ENCODE results near the gene YIPF4. TPM values are rescaled to one million over a fixed set of nuclear protein-coding genes. Genes with fewer than 3 reads are reported as not detected.
"Not testable (repeated sequence)": the region's sequence is repeated elsewhere in the genome, so short reads cannot be mapped to it uniquely, and the experiment has no call there.

YIPF4 gene
- total and polyA plus RNA-seq, 12 donors = 8.4 to 69.3 (median 27.0) TPM

- Histone ChIP-seq H3K4me3 (peak within 1 kb of the TSS; percentile 63 to 87 (median 72)), H3K27me3 (no peaks in the 10 kb centered on the region), H3K27ac (peak within 1 kb of the TSS; percentile 91 to 99 (median 96)), H3K9me3 (replicated peaks in 1 of 3) (no peaks in the 10 kb centered on the region), H3K4me1 (replicated peaks in 1 of 2) (peaks cover 10 to 31% of the 10 kb centered on the region in 2 donors), H3K36me3 (replicated peaks in 1 of 2) (no peaks in the 10 kb centered on the region)
- TF ChIP-seq CTCF (IDR thresholded peaks at IDR 0.05) (peak in 1 of 6 experiments; percentile 48), POLR2A (IDR thresholded peaks at IDR 0.05) (peak; percentile 75 to 96)
- peak; percentile 98 to 99 (median 99) for DNase-seq
- intact Hi-C loops (cut with DNase I) = no loop called here
- 0 to 1% (median 0%) methylated on average over 19 to 76 of the region's 76 CpGs; no CpG with 5 or more reads in 1 of the 4 donors for WGBS, 4 donors
Measured at GRCh38 chr2:32356681-32357317, 79.1 kb downstream of the YIPF4 start, which contains the start of gene BIRC6. Gene BIRC6, plus strand, starts transcription at chr2:32357023. Its CDS starts 139 bp downstream, at chr2:32357162.

- peaks cover 10 to 31% of the 10 kb centered on the region in 2 donors for H3K4me1 ChIP-seq (replicated peaks in 1 of 2)
- H3K27ac ChIP-seq = peak overlapping the region; percentile 91 to 99 (median 96)
- TF ChIP-seq POLR2A (IDR thresholded peaks at IDR 0.05) (no peak), CTCF (IDR thresholded peaks at IDR 0.05) (no peak)
- no peaks in the 10 kb centered on the region for H3K27me3 ChIP-seq
- H3K36me3 ChIP-seq (replicated peaks in 1 of 2) = no peaks in the 10 kb centered on the region
- WGBS, 4 donors = 0 to 1% (median 0%) methylated on average over 7 to 65 of the region's 65 CpGs
- peak; percentile 54 to 78 (median 61) for DNase-seq
- peak overlapping the region; percentile 63 to 87 (median 72) for H3K4me3 ChIP-seq
- no peaks in the 10 kb centered on the region for H3K9me3 ChIP-seq (replicated peaks in 1 of 3)
- intact Hi-C loops (cut with DNase I) = no loop called here
Measured at GRCh38 chr2:32357318-32358110, 79.8 kb downstream of the YIPF4 start.

DNA sequence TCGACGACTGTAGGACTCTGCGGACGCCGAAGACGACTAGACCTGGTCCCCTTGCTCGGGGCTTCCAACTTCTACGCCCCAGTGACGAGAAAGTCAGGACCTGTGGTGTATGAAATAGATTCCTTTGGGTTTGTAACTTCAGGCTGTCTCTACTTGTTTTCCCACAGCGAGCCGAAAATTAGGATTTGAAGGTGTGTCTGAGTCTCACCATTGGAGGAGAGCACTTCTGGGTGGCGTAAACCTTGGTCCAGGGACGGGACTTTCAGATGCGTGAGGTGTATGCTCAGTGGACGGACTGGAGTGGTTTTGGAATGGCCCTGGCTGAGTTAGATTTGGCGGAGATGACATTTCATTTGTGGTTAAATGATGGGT, 80.4 kb downstream of the YIPF4 start:
- TF ChIP-seq CTCF (IDR thresholded peaks at IDR 0.05) = no peak
- no peak for TF ChIP-seq POLR2A (IDR thresholded peaks at IDR 0.05)
- WGBS, 4 donors = 3 to 4% (median 4%) methylated on average over 9 to 16 of the region's 16 CpGs
- Histone ChIP-seq H3K9me3 (replicated peaks in 1 of 3) (no peaks in the 10 kb centered on the region), H3K4me3 (peak overlapping the region in 3 of 4 donors; percentile 15 to 87 (median 77)), H3K4me1 (replicated peaks in 1 of 2) (peaks cover 10 to 33% of the 10 kb centered on the region in 2 donors), H3K27ac (peak overlapping the region; percentile 67 to 99 (median 96)), H3K27me3 (no peaks in the 10 kb centered on the region), H3K36me3 (replicated peaks in 1 of 2) (no peaks in the 10 kb centered on the region)
- peak in 6 of 7 donors; percentile 31 to 46 (median 42) for DNase-seq
- intact Hi-C loops (cut with DNase I) = no loop called here

- Histone ChIP-seq H3K4me3 (no peak overlapping the region), H3K27ac (no peak overlapping the region), H3K9me3 (replicated peaks in 1 of 3) (no peaks in the 10 kb centered on the region), H3K4me1 (replicated peaks in 1 of 2) (peaks cover 10 to 50% of the 10 kb centered on the region in 2 donors), H3K27me3 (no peaks in the 10 kb centered on the region), H3K36me3 (replicated peaks in 1 of 2) (no peaks in the 10 kb centered on the region)
- TF ChIP-seq POLR2A (IDR thresholded peaks at IDR 0.05) = no peak
- no peak for TF ChIP-seq CTCF (IDR thresholded peaks at IDR 0.05)
- WGBS, 4 donors = 77 to 87% (median 84%) methylated on average over 4 of the region's 4 CpGs
- no peak for DNase-seq
- intact Hi-C loops (cut with DNase I) = no loop called here
Measured at GRCh38 chr2:32360416-32360815, 82.7 kb downstream of the YIPF4 start.

GRCh38 chr2:32362997-32363396, 85.3 kb downstream of the YIPF4 start:
- DNase-seq; H3K27me3 ChIP-seq; H3K4me3 ChIP-seq; H3K9me3 ChIP-seq (replicated peaks in 1 of 3); H3K27ac ChIP-seq; H3K36me3 ChIP-seq (replicated peaks in 1 of 2); intact Hi-C loops (cut with DNase I): not testable (repeated sequence)
- peaks cover 13 to 61% of the 10 kb centered on the region in 2 donors for H3K4me1 ChIP-seq (replicated peaks in 1 of 2)
- 90 to 97% (median 95%) methylated on average over 2 of the region's 2 CpGs for WGBS, 4 donors

All from adrenal gland (tissue), 12 donors.